HEK293 (cell line): Measurements from ENCODE around the gene PSG3.

ENCODE experiments used
- BCL6B ChIP-seq: fragments of 450-650 bp; formaldehyde crosslinking; IDR thresholded peaks from 2 replicates; pipeline ENCODE4 v1.5.1; 2017; ENCODE audit warnings: missing biosample characterization, missing genetic modification characterization
- CTCF ChIP-seq: fragments of 450-650 bp; formaldehyde crosslinking; IDR thresholded peaks from 2 replicates; pipeline ENCODE4 v1.5.1; 2016; ENCODE audit warnings: missing biosample characterization, missing genetic modification characterization
- KLF10 ChIP-seq: fragments of 450-650 bp; IDR thresholded peaks from 2 replicates; pipeline ENCODE4 v1.5.1; 2018; ENCODE audit warnings: missing biosample characterization, mild to moderate bottlenecking, missing genetic modification characterization
- OVOL3 ChIP-seq: fragments of 450-650 bp; formaldehyde crosslinking; IDR thresholded peaks from 2 replicates; pipeline ENCODE4 v1.5.1; 2016; ENCODE audit warnings: missing biosample characterization, missing genetic modification characterization
- REST ChIP-seq: fragments of 450-650 bp; formaldehyde crosslinking; IDR thresholded peaks from 2 replicates; pipeline ENCODE4 v1.5.1; 2016; ENCODE audit warnings: missing biosample characterization, missing genetic modification characterization
- SP2 ChIP-seq: fragments of 450-650 bp; formaldehyde crosslinking; IDR thresholded peaks from 2 replicates; pipeline ENCODE4 v1.5.1; 2016; ENCODE audit warnings: missing biosample characterization, missing genetic modification characterization
- ZNF274 ChIP-seq, 2 experiments: fragments of 200-500 bp in 1 of 2; fragments of 450-650 bp in 1 of 2; sonication (Bioruptor generic) in 1 of 2; formaldehyde crosslinking in 1 of 2; IDR thresholded peaks; 2 replicates each; pipeline versions ENCODE4 v1.5.1 to v1.6.1; 2014 to 2016; ENCODE audit warnings: borderline replicate concordance in 1 of 2, inconsistent platforms in 1 of 2, low read length in 1 of 2, missing biosample characterization in 1 of 2, missing genetic modification characterization in 1 of 2
- ZNF416 ChIP-seq: fragments of 450-650 bp; formaldehyde crosslinking; IDR thresholded peaks from 2 replicates; pipeline ENCODE4 v1.5.1; 2016; ENCODE audit warnings: missing biosample characterization, missing genetic modification characterization
- ZNF433 ChIP-seq: fragments of 450-650 bp; formaldehyde crosslinking; IDR thresholded peaks from 2 replicates; pipeline ENCODE4 v1.5.1; 2016; ENCODE audit warnings: missing biosample characterization, missing genetic modification characterization, low read depth
- ZNF558 ChIP-seq: fragments of 450-650 bp; formaldehyde crosslinking; IDR thresholded peaks from 2 replicates; pipeline ENCODE4 v1.5.1; 2016; ENCODE audit warnings: missing biosample characterization, missing genetic modification characterization
- ZNF580 ChIP-seq: fragments of 450-650 bp; formaldehyde crosslinking; IDR thresholded peaks from 2 replicates; pipeline ENCODE4 v1.5.1; 2016; ENCODE audit warnings: missing biosample characterization, missing genetic modification characterization
- ZNF747 ChIP-seq: fragments of 450-650 bp; formaldehyde crosslinking; IDR thresholded peaks from 2 replicates; pipeline ENCODE4 v1.5.1; 2016; ENCODE audit warnings: missing biosample characterization, missing genetic modification characterization
- ZNF785 ChIP-seq: fragments of 450-650 bp; formaldehyde crosslinking; IDR thresholded peaks from 2 replicates; pipeline ENCODE4 v1.5.1; 2016; ENCODE audit warnings: missing biosample characterization, missing genetic modification characterization

- TF ChIP-seq CTCF (no peak), ZNF416 (tag by site-specific recombination) (no peak), ZNF558 (tag by site-specific recombination) (no peak), ZNF274 (IDR thresholded peaks at IDR 0.05; ENCODE audit: low read length) (no peak), ZNF274 (tag by site-specific recombination; IDR thresholded peaks at IDR 0.05; ENCODE audit: borderline replicate concordance) (no peak), KLF10 (tag by site-specific recombination) (no peak), ZNF580 (tag by site-specific recombination) (no peak), ZNF433 (tag by site-specific recombination) (no peak), ZNF747 (no peak), ZNF785 (tag by site-specific recombination) (no peak), BCL6B (no peak), SP2 (tag by site-specific recombination) (no peak), OVOL3 (tag by site-specific recombination) (no peak), REST (tag by site-specific recombination) (no peak)
Observed at GRCh38 chr19:42697884-42698283, 42.4 kb downstream of the PSG3 start.
